ENCODE results near the gene SUGCT.

- TF ChIP-seq CTCF (IDR thresholded peaks at IDR 0.05) (no peak), POLR2A (IDR thresholded peaks at IDR 0.05) (no peak)
Observed at GRCh38 chr7:40348126-40348728, 213.4 kb downstream of the SUGCT start.
